H9 (cell line): ENCODE measurements around the gene AMIGO3. TPM values are rescaled to one million over a fixed set of nuclear protein-coding genes. Genes with fewer than 3 reads are reported as not detected.

Source experiments
- DNase-seq: peaks from one replicate; pipeline ENCODE4 v3.0.0-alpha.2; 2017
- H2AFZ ChIP-seq: one replicate; pipeline ENCODE4 v1.6.1; 2013; ENCODE audit warnings: mild to moderate bottlenecking, low read length, control low read depth, moderate library complexity
- H2AK5ac ChIP-seq: 2 replicates; pipeline ENCODE4 v1.6.1; 2013; ENCODE audit warnings: low read length, control low read depth, mixed read lengths; ENCODE audit not compliant: insufficient read length
- H2BK120ac ChIP-seq: one replicate; pipeline ENCODE4 v1.6.1; 2013; ENCODE audit warnings: low read depth, mild to moderate bottlenecking, low read length, control low read depth, inconsistent platforms; ENCODE audit not compliant: poor library complexity, severe bottlenecking
- H2BK12ac ChIP-seq: 2 replicates; pipeline ENCODE4 v1.6.1; 2013; ENCODE audit warnings: low read length, control low read depth, mixed read lengths, low read depth; ENCODE audit not compliant: insufficient read length
- H2BK15ac ChIP-seq: 2 replicates; pipeline ENCODE4 v1.6.1; 2013; ENCODE audit warnings: low read depth, low read length, control low read depth
- H2BK20ac ChIP-seq: one replicate; pipeline ENCODE4 v1.6.1; 2013; ENCODE audit warnings: low read depth, mild to moderate bottlenecking, low read length, control low read depth, inconsistent platforms; ENCODE audit not compliant: poor library complexity, severe bottlenecking
- H2BK5ac ChIP-seq: 2 replicates; pipeline ENCODE4 v1.6.1; 2013; ENCODE audit warnings: low read length, control low read depth, mixed read lengths; ENCODE audit not compliant: insufficient read length
- H3K14ac ChIP-seq: 2 replicates; pipeline ENCODE4 v1.6.1; 2013; ENCODE audit warnings: low read length, control low read depth; ENCODE audit not compliant: insufficient read depth
- H3K18ac ChIP-seq: 2 replicates; pipeline ENCODE4 v1.6.1; 2013; ENCODE audit warnings: low read depth, mild to moderate bottlenecking, mixed read lengths, low read length, control low read depth; ENCODE audit not compliant: insufficient read length
- H3K23ac ChIP-seq: 2 replicates; pipeline ENCODE4 v1.6.1; 2013; ENCODE audit warnings: low read length, control low read depth, mixed read lengths, low read depth; ENCODE audit not compliant: insufficient read length
- H3K23me2 ChIP-seq: 2 replicates; pipeline ENCODE4 v1.6.1; 2013; ENCODE audit warnings: low read depth, mild to moderate bottlenecking, mixed read lengths, low read length, control low read depth; ENCODE audit not compliant: insufficient read length, poor library complexity, severe bottlenecking
- H3K27ac ChIP-seq: 2 replicates; pipeline ENCODE4 v1.5.1; 2013; ENCODE audit warnings: low read length, control low read depth, mixed read lengths, low read depth; ENCODE audit not compliant: insufficient read length
- H3K27me3 ChIP-seq: 2 replicates; pipeline ENCODE4 v1.6.1; 2013; ENCODE audit warnings: low read length, control low read depth, inconsistent platforms; ENCODE audit not compliant: insufficient read depth
- H3K4ac ChIP-seq: 2 replicates; pipeline ENCODE4 v1.6.1; 2013; ENCODE audit warnings: low read depth, mild to moderate bottlenecking, control low read depth, inconsistent platforms, low read length, moderate library complexity
- H3K4me1 ChIP-seq: 2 replicates; pipeline ENCODE4 v1.6.1; 2013; ENCODE audit warnings: low read length, control low read depth, inconsistent platforms; ENCODE audit not compliant: insufficient read depth
- H3K4me2 ChIP-seq: 2 replicates; pipeline ENCODE4 v1.6.1; 2013; ENCODE audit warnings: low read length, control low read depth, mixed read lengths; ENCODE audit not compliant: insufficient read length, insufficient read depth
- H3K56ac ChIP-seq: 2 replicates; pipeline ENCODE4 v1.6.1; 2013; ENCODE audit warnings: low read depth, mild to moderate bottlenecking, mixed read lengths, low read length, control low read depth; ENCODE audit not compliant: insufficient read length
- H3K79me1 ChIP-seq: 2 replicates; pipeline ENCODE4 v1.6.1; 2013; ENCODE audit warnings: low read depth, mild to moderate bottlenecking, moderate library complexity, low read length, control low read depth, inconsistent platforms; ENCODE audit not compliant: insufficient read depth, poor library complexity, severe bottlenecking
- H3K79me2 ChIP-seq: 2 replicates; pipeline ENCODE4 v1.6.1; 2013; ENCODE audit warnings: low read length, control low read depth, inconsistent platforms; ENCODE audit not compliant: insufficient read depth
- H3K9ac ChIP-seq: 2 replicates; pipeline ENCODE4 v1.6.1; 2013; ENCODE audit warnings: low read length, control low read depth, mixed read lengths; ENCODE audit not compliant: insufficient read length; ENCODE audit errors: extremely low read depth
- H3K9me3 ChIP-seq: one replicate; pipeline ENCODE4 v1.6.1; 2013; ENCODE audit warnings: low read depth, low read length, inconsistent platforms; ENCODE audit not compliant: control insufficient read depth
- H3T11ph ChIP-seq: one replicate; pipeline ENCODE4 v1.6.1; 2013; ENCODE audit warnings: mild to moderate bottlenecking, low read length, control low read depth, inconsistent platforms
- H4K20me1 ChIP-seq: one replicate; pipeline ENCODE4 v1.6.1; 2013; ENCODE audit not compliant: control insufficient read depth, insufficient read length, insufficient read depth
- H4K5ac ChIP-seq: 2 replicates; pipeline ENCODE4 v1.6.1; 2013; ENCODE audit warnings: low read depth, mild to moderate bottlenecking, mixed read lengths, low read length, control low read depth; ENCODE audit not compliant: insufficient read length
- H4K8ac ChIP-seq: replicated peaks from 2 replicates; pipeline ENCODE4 v1.6.1; 2013; ENCODE audit warnings: low read length, control low read depth, mixed read lengths, low read depth; ENCODE audit not compliant: insufficient read length
- H4K91ac ChIP-seq: 2 replicates; pipeline ENCODE4 v1.6.1; 2013; ENCODE audit warnings: low read depth, mild to moderate bottlenecking, moderate library complexity, mixed read lengths, low read length, control low read depth; ENCODE audit not compliant: insufficient read length
- H3K27ac Mint-ChIP-seq, 3 experiments: 2 replicates in 2 of 3; 3 replicates in 1 of 3; pipeline ENCODE4 v1.8.0; 2020 to 2021; ENCODE audit warnings: mixed read lengths in 3 of 3, mild to moderate bottlenecking in 1 of 3, moderate library complexity in 1 of 3
- H3K27me3 Mint-ChIP-seq: 2 replicates; pipeline ENCODE4 v1.8.0; 2021; ENCODE audit warnings: low read depth, mild to moderate bottlenecking, moderate library complexity, mixed read lengths
- H3K36me3 Mint-ChIP-seq, 3 experiments: 2 replicates in 2 of 3; 3 replicates in 1 of 3; pipeline ENCODE4 v1.8.0; 2020 to 2021; ENCODE audit warnings: low read depth in 3 of 3, mixed read lengths in 3 of 3; ENCODE audit not compliant: insufficient read depth in 1 of 3
- H3K4me1 Mint-ChIP-seq, 2 experiments: 2 replicates each; pipeline ENCODE4 v1.8.0; 2020; ENCODE audit warnings: mixed read lengths in 2 of 2
- H3K4me3 Mint-ChIP-seq, 2 experiments: 2 replicates in 1 of 2; 3 replicates in 1 of 2; pipeline ENCODE4 v1.8.0; 2020 to 2021; ENCODE audit warnings: mild to moderate bottlenecking in 2 of 2, mixed read lengths in 2 of 2, moderate library complexity in 1 of 2
- H3K9me3 Mint-ChIP-seq, 2 experiments: 2 replicates in 1 of 2; 3 replicates in 1 of 2; pipeline ENCODE4 v1.8.0; 2020; ENCODE audit warnings: mild to moderate bottlenecking in 2 of 2, mixed read lengths in 2 of 2, moderate library complexity in 1 of 2
- CTCF ChIP-seq: fragments of 200-600 bp; sonication (generic); conservative IDR thresholded peaks from 3 replicates; pipeline ENCODE4 v1.8.0; 2021; ENCODE audit warnings: antibody characterized with exemption, mild to moderate bottlenecking
- WGBS: extraction: QIAGEN DNeasy Blood & Tissue Kit; methylation state at CpG from one replicate; pipeline ENCODE4 v1.1.7; 2013; ENCODE audit warnings: missing lambda C conversion rate, low lambda C conversion rate, mixed read lengths; ENCODE audit not compliant: insufficient read length; ENCODE audit errors: extremely low coverage; 5-methylcytosine and 5-hydroxymethylcytosine counted together
- total RNA-seq: library from RNA; stranded (reverse); gene quantifications from 2 replicates; pipeline ENCODE4 v1.2.1, GENCODE V29; 2021

The AMIGO3 gene
- total RNA-seq, 1 experiment from 2014 or later, result 3.8 TPM

DNA sequence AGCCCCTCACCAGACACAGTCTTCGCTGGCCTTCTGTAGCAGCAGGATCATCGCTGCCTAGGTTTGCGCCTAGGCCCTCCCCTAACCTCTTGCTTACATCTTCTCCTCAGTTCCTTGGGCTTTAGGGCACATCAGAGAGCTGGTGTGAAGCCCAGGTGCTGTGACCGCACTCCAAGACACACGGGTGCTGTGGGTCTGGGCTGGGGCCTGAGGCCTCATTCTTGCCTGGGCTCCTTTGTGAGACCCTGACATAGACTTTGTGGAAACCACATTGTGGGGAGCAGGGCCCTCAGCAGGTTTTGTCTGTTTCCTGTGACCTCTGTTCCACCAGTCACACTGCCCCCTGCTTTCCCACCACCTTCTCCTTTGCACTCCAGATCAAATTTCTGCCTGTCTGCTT is 8.0 kb downstream of the AMIGO3 start:
- Histone ChIP-seq H4K5ac (no peak overlapping the region), H3K23ac (no peak overlapping the region), H3K4me1 (no peaks in the 10 kb centered on the region), H2AFZ (no peak overlapping the region), H3K4me2 (no peak overlapping the region), H3K4ac (no peak overlapping the region), H3K18ac (no peak overlapping the region), H3K9ac (no peak overlapping the region), H3K79me2 (no peaks in the 10 kb centered on the region), H3K56ac (no peak overlapping the region), H3T11ph (no peak overlapping the region), H2BK20ac (no peak overlapping the region), H3K9me3 (no peaks in the 10 kb centered on the region), H3K23me2 (no peaks in the 10 kb centered on the region), H2BK12ac (no peak overlapping the region), H3K27ac (no peak overlapping the region), H2BK15ac (no peak overlapping the region), H3K14ac (no peak overlapping the region), H4K91ac (no peak overlapping the region), H4K20me1 (no peaks in the 10 kb centered on the region), H4K8ac (no peak overlapping the region), H3K79me1 (no peaks in the 10 kb centered on the region), H2BK5ac (no peak overlapping the region), H2AK5ac (no peak overlapping the region), H2BK120ac (no peak overlapping the region), H3K27me3 (no peaks in the 10 kb centered on the region)
- Mint-ChIP-seq H3K9me3 (no peaks in the 10 kb centered on the region), H3K36me3 (peaks cover 0 to 19% (median 14%) of the 10 kb centered on the region in 3 experiments; a peak in 4 of 7 replicates), H3K4me3 (no peak overlapping the region), H3K4me1 (no peaks in the 10 kb centered on the region), H3K27me3 (no peaks in the 10 kb centered on the region; the same call in 1 of the 2 replicates), H3K27ac (peak overlapping the region in 1 of 3 experiments; percentile 35; a peak in 2 of 7 replicates)
- no CpG with 5 or more reads among the region's 5 CpGs for WGBS
- no peak for DNase-seq
- no peak for TF ChIP-seq CTCF
